ENCODE data around the gene TMEM132D.
A peak's percentile ranks its signal among the peaks of the same experiment; 100 is the strongest.

Gene TMEM132D

DNA sequence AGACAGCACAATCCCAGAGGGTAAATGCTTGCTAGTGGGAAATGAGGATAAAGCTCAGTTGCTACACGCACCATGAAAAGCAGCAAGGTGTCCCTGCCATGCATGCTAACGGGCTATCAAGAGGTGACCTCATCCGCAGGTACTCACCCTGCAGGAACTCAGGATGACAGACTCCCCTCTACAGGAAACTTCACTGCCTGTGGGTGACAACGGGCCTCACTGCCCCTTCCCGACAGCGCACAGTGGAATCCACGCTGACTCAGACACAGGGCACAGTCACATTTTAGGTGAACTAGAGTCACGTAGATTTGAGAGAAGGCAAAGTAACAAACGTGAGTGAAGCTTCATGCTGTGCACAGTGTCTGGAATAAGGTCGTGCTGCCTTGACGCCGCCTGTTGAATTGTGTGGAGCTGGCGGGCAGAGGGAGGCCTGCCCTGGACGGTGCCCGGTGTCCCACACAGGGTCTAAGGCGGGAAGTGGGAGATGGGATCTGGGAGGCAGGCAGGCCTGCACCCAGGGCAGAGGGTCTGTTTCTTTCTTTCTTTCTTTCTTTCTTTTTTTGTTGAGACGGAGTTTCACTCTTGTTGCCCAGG lies 331.8 kb downstream of the TMEM132D start:
- DNase-seq, result peak; percentile 14

- peak; percentile 40 for DNase-seq
Measured at GRCh38 chr12:129570796-129571400, 332.9 kb downstream of the TMEM132D start.

DNA sequence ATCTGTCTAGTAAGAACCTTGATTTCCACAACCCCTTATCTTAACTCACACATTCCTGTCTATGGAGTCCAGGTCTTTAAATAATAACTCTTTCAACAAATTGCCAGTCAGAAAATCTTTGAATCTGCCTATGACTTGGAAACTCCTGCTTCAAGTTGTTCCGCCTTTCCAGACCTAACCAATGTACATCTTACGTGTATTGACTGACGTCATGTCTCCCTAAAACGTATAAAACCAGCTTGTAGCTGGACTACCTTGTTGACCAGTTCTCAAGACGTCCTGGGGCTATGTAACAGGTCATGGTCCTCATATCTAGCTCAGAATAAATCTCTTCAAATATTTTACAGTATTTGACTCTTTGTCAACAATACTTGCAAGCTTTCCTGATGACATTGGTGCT lies 337.0 kb downstream of the TMEM132D start:
- no peak for DNase-seq

DNA sequence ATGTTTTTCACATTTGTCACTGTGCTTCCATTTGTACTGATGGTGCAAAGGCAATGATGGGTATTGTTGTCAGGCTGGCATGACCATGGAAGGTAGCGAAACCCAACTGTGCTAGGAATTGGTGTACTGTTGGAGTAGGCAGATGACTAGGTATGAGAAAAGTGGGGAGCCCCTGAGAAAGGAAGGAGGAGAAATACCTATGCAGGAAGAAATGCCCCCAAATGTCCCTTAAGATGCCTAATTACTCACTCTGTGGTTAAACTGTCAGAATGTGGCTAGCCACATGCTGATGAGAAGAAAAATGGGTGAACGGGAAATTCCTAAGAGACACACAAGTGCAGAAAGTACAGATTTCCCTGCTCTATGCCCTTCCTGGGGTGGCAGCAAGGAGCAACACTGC lies 339.1 kb downstream of the TMEM132D start:
- no peak for DNase-seq

GRCh38 chr12:129563266-129563665 lies 340.6 kb downstream of the TMEM132D start:
- no peak for DNase-seq

- no peak for DNase-seq
Measured at GRCh38 chr12:129561304-129561703, 342.5 kb downstream of the TMEM132D start.

DNA sequence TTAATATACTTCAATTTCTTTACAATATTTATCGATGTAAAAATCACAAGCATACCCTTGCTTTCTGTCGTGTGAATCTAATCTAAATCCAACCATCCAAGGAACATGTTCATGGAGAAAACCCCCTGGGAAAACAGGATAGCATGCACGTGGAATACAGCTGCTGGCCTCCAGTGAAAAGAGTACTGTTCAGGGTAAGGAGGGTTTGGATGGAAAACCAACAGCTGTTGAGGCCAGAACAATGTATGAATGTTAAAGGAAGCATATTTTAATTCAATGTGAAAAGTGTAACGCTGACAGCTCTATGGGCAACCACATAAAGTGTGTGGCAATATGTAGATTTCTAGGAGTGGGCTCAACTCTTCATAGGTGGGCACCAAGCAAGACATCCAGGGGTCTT lies 344.0 kb downstream of the TMEM132D start:
- no peak for DNase-seq

DNA sequence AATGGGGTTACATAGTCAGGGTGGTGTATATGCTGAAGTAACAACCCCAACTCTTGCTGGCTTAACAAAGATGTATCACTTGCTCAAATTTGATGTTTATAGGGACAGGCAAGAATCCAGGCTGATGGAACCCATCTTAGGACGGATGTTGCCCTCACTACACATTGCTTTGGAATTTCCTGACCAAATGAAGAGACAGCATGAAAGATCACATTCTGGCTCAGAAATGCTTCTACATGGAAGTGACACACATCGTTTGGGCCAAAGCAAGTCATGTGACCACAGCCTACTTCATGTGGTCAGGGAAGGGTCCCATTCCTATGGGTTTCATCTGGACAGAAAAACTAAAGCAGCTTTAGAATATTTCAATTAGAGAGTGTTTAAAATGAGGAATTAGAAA lies 345.8 kb downstream of the TMEM132D start:
- no peak for DNase-seq

DNA sequence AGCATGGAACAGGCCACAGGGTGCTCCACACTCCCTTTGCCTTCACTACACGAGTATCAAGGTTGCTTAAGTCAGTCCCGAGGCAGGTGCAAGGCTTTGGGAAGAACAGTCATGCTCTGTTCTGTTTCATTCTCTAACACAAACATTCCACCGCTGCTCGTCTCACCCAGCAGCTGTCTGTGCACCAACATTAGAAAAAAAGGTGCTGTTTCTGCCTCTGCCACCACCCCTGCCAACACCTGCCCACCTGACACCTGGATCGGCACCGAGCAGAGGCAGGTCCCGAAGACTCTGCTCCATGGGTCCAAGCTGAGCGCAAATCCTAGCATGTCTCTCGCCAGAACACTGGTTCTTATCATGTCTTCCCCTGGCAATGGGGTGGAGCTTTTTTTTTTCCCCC lies 347.7 kb downstream of the TMEM132D start:
- peak; percentile 51 for DNase-seq

GRCh38 chr12:129552996-129553750 lies 350.7 kb downstream of the TMEM132D start:
- no peak for DNase-seq

- no peak for DNase-seq
Measured at GRCh38 chr12:129551441-129551840, 352.4 kb downstream of the TMEM132D start.

- peak; percentile 83 for DNase-seq
Measured at GRCh38 chr12:129550353-129550752, 353.5 kb downstream of the TMEM132D start.

- DNase-seq, result no peak
Measured at GRCh38 chr12:129549656-129550055, 354.2 kb downstream of the TMEM132D start.

- DNase-seq, result peak; percentile 36
Measured at GRCh38 chr12:129549020-129549419, 354.8 kb downstream of the TMEM132D start.

DNA sequence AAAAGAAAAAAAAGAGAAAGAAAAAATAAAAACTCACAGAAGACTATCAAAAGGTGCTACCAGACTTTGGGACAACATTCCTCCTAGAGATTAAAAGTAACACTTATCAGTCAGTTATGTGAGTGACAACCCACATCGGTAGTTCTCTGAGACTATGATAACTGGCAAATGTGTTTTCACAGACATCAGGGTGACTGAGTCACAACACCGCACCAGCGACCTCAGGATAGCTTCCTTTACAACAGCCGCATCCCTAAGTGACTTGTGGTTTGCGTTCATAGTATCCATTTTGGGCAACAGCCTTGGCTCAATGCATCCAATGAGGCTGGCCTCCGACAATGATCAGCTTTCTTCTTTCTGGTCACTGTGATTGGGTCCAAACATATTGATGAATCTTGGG lies 359.1 kb downstream of the TMEM132D start:
- no peak for DNase-seq

DNA sequence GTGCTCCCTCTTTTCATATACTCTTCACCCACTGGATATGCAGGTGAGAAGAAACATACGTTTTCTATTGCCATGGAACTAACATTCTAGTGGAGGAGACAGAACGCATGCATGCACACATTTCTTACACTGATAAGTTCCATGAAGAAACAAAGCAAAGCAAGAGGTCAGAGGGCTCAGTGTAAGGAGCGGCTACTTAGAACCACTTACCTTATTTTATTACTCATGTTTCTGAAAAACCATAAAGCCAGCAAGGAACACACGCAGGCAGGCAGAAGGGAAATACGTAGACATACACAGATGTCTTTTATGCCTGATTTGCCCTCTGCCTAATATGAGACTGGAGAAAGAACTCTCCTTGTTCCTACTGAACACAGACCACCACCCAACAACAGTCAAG lies 362.9 kb downstream of the TMEM132D start:
- no peak for DNase-seq

DNA sequence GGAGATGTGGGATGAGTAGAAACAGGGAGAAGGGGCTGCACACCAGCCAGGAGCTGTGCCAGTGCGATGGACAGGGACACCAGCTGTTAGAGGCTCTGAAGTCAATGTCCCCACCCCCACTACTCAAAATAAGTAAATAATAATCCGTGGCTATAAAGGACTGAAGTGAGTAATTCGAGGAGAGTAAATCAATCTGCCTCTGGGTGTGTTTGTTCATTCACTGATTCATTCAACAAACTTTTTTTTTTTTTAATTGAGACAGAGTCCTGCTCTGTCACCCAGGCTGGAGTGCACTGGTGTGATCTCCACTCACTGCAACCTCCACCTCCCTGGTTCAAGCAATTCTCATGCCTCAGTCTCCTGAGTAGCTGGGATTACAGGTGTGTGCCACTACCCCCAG lies 363.6 kb downstream of the TMEM132D start:
- DNase-seq, result peak; percentile 91

DNA sequence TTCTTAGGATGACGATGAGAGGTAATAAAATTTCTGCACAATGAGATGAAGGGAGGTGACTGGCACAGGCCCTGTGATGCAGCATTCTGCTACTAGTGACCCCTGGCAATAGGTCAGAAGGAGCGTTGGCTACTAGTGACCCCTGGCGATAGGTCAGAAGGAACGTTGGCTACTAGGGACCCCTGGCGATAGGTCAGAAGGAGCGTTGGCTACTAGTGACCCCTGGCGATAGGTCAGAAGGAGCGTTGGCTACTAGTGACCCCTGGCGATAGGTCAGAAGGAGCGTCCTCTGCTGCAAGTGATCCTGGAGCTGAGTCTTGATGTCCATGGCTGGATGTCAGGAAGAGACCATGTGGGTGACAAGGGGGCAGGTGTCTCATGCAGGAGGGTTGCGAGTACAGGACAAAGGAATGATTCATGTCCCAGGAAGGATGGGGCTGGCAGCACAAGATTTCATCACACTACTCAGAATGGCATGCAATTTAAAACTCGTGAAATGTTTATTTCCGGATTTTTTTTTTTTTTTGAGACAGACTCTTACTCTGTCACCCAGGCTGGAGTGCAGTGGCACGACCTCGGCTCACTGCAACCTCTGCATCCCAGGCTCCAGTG lies 365.0 kb downstream of the TMEM132D start:
- peak; percentile 34 for DNase-seq

DNA sequence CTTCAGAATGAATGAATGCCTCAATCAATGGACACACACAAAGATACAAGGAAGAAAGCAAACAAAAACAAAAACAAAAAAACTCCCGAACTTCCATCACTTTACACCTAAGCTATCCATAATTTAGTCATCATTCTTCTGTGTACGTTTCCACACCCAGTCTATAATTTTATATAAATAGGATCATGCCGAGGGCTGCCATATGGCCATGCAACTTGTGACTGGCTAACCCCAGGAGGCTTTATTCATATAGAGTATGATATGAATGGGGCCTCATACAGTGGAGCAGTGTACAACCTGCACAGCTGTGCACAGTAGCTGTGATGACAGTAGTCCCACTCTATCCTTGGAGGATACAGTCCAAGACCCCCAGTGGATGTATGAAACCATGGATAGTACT lies 365.7 kb downstream of the TMEM132D start:
- no peak for DNase-seq

- peak; percentile 19 for DNase-seq
Measured at GRCh38 chr12:129534966-129535750, 368.7 kb downstream of the TMEM132D start.

- no peak for DNase-seq
Measured at GRCh38 chr12:129532707-129533499, 370.9 kb downstream of the TMEM132D start.

DNA sequence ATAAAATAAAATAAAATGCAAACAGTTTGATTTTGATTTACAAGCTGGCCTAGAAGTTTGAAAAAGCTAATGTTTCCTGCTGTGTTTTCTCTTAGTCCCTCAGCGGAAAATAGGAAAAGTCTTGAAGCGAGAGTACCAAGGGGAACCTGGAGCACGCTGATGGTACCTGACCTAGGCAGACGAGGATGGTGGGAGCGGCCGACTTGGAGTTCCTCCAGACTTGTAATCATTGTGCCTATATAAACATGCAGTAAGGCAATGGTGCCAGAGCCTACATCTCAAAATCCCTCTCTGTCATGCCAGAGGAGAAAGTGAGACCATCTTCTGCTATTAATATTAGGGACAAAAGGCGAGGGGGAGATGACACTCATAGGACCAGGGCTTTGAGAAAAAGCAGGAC lies 371.7 kb downstream of the TMEM132D start:
- no peak for DNase-seq

Measured in DMS53 (cell line).